ENCODE results near the gene RFC4.

RFC4 gene

DNA sequence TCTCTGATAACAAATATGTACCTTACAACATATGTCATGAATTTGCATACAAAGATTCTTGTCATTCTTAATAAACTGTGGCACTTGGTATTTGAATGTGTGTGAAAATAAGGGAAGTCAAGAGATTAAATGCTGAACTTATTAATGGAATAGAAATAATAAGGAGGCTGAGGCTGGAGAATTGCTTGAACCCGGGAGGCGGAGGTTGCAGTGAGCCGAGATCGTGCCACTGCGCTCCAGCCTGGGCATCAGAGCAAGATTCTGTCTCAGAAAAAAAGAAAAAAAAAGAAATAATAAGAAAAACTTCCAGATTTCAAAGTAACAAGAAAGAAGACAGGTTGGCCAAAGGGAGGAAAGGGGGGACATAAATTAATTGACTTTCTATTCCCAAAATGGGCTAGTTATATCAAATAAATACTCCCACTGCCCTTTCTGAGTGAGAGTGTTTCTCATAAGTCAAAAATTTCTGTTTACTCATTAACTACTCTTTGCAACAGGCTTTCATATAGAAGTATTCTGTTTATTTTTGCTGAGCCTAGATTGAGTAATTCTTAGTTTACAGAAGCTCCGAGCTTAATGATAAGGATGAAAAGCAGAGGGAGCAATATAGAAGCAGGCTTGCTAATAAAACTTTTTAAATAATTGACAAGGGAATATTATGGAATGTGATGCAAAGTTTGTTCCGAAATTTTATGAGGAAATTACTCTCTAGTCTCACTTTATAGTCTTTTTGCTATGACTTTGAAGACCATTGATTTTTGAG is 63.5 kb downstream of the RFC4 start (continued):
- TF ChIP-seq ZNF670 (tag by site-specific recombination; IDR thresholded peaks at IDR 0.05; ENCODE audit: low read depth) (no peak), KLF8 (tag by site-specific recombination; IDR thresholded peaks at IDR 0.05) (no peak), MEIS1 (CRISPR knock-in tag; IDR thresholded peaks at IDR 0.05; ENCODE audit: borderline replicate concordance) (no peak), ZNF560 (tag by site-specific recombination; IDR thresholded peaks at IDR 0.05; ENCODE audit: borderline replicate concordance) (no peak)
- TF ChIP-seq, protein P1, sequence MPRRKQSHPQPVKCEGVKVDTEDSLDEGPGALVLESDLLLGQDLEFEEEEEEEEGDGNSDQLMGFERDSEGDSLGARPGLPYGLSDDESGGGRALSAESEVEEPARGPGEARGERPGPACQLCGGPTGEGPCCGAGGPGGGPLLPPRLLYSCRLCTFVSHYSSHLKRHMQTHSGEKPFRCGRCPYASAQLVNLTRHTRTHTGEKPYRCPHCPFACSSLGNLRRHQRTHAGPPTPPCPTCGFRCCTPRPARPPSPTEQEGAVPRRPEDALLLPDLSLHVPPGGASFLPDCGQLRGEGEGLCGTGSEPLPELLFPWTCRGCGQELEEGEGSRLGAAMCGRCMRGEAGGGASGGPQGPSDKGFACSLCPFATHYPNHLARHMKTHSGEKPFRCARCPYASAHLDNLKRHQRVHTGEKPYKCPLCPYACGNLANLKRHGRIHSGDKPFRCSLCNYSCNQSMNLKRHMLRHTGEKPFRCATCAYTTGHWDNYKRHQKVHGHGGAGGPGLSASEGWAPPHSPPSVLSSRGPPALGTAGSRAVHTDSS (tag by site-specific recombination; IDR thresholded peaks at IDR 0.05): no peak
- TF ChIP-seq, protein P2, sequence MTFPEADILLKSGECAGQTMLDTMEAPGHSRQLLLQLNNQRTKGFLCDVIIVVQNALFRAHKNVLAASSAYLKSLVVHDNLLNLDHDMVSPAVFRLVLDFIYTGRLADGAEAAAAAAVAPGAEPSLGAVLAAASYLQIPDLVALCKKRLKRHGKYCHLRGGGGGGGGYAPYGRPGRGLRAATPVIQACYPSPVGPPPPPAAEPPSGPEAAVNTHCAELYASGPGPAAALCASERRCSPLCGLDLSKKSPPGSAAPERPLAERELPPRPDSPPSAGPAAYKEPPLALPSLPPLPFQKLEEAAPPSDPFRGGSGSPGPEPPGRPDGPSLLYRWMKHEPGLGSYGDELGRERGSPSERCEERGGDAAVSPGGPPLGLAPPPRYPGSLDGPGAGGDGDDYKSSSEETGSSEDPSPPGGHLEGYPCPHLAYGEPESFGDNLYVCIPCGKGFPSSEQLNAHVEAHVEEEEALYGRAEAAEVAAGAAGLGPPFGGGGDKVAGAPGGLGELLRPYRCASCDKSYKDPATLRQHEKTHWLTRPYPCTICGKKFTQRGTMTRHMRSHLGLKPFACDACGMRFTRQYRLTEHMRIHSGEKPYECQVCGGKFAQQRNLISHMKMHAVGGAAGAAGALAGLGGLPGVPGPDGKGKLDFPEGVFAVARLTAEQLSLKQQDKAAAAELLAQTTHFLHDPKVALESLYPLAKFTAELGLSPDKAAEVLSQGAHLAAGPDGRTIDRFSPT (tag by site-specific recombination; IDR thresholded peaks at IDR 0.05): no peak

Measured in HEK293 (cell line).